ENCODE measurements around the gene ARMC12.

GRCh38 chr6:35790683-35791082 lies 53.9 kb downstream of the ARMC12 start:
- TF ChIP-seq CTCF (IDR thresholded peaks at IDR 0.05), result no peak
- TF ChIP-seq EZH2 (IDR thresholded peaks at IDR 0.05), result no peak
- TF ChIP-seq EZH2phosphoT487 (IDR thresholded peaks at IDR 0.05), result no peak

All from neural progenitor cell (in vitro differentiated cells).